NCI-H526 treated with DMSO at 0.1 percent for 48 hours (cell line): Measurements from ENCODE around the gene GRIN2D.
"Not testable (repeated sequence)": the region's sequence is repeated elsewhere in the genome, so short reads cannot be mapped to it uniquely, and the experiment has no call there.

Experiments
- DNase-seq: peaks from one replicate; lab custom pipeline; 2025; lab: John Stamatoyannopoulos, UW

Gene GRIN2D

GRCh38 chr19:48371771-48372170, 21.7 kb upstream of the GRIN2D start:
- DNase-seq = not testable (repeated sequence)

- DNase-seq = no peak
These were observed 20.6 kb upstream of the GRIN2D start for GRCh38 chr19:48372904-48373303.

DNA sequence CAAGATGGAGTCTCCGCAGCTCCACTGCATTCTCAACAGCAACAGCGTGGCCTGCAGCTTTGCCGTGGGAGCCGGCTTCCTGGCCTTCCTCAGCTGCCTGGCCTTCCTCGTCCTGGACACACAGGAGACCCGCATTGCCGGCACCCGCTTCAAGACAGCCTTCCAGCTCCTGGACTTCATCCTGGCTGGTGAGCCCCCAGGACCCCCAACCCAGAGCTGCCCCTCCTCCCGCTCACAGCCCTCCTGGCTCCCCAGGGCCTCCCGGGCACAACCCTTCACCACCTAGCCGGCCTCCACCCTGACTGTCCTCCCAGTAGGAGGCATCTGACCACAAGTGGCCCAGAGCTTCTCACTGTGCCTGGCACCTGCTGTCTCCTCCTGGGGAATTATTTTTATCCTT, 19.9 kb upstream of the GRIN2D start:
- DNase-seq = no peak

GRCh38 chr19:48378194-48378570, 15.3 kb upstream of the GRIN2D start:
- no peak for DNase-seq

- no peak for DNase-seq
These were observed 14.4 kb upstream of the GRIN2D start for GRCh38 chr19:48379058-48379457.

DNA sequence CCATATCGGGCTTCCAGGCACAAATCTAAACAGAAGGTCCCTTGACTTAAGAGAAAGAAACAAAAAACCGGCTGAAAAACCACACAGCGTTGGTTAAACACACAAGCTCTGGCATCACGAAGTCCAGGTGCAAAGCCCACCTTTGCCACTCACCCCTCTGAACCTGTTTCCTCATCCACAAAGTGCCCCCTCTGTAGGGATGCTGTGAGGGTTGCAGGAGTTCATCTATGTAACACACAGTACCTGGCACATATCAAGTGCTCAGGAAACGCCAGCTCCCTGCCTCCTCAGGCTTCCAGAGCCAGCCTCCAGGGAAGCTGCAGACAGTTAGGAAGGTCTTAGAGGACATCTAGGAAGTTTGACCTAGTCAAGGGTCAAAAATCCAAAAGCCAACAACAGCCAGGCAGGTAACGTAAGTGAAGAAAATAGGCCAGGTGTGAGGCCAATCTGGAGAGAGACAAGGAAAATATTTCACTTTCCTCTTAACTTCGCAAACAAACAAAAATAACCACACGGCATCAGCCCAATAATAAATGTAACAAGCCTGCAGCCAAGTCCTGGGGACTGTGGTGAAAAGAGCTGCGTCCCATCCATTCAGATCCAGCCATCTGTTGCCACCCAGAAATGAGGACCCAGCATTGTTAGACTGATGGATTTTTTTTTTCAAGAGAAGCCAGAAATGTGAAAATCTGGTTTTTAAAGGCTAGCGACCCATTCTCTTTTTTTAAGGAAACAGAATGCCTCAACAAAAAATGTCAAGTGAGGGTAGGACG, 12.1 kb upstream of the GRIN2D start:
- DNase-seq = no peak

GRCh38 chr19:48382286-48382685, 11.2 kb upstream of the GRIN2D start:
- no peak for DNase-seq

GRCh38 chr19:48385461-48386087, 7.9 kb upstream of the GRIN2D start:
- no peak for DNase-seq

- no peak for DNase-seq
These were observed 6.5 kb upstream of the GRIN2D start for GRCh38 chr19:48386981-48387380.

DNA sequence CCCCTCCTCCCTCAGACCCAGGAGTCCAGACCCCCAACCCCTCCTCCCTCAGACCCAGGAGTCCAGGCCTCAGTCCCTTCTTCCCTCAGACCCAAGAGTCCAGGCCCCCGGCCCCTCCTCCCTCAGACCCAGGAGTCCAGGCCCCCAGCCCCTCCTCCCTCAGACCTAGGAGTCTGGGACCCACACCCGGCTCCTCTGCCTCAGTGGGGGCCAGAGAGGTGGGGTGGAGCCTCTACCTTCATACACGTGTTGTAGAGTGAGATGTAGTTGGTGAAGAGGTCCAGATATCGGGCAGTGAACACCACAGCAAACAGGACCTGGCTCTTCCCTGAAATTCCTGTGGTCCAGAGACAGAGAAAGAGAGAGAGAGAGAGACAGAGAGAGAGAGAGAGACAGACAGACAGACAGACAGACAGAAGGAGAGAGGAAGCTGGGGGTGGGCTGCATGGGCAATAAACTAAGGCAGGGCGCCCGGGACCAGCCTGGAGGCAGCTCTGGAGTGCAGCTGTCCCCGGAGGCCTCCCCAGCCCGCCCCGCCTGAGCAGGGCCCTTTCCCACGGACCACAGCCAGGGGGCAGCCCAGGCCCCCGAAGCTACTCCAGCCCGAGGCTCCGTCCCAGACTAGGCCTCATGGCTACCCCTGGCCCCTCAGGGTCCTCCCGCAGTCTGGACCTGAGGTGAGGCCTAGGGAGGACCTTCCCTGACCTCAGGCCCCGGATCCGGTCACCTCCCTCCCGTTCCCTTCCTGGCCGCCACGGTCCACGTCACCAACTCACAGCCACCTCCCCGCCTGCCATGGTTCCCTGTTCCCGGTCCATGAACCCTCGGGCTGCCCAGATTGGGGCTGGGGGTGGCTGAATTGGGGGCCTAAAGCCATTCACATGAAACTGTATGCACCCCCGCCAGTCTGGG, 3.0 kb upstream of the GRIN2D start:
- no peak for DNase-seq

GRCh38 chr19:48391100-48392005, 2.1 kb upstream of the GRIN2D start, which contains the start of gene KDELR1:
KDELR1 (minus strand) TSS chr19:48391551; CDS start chr19:48391358, 193 bp downstream.
- no peak for DNase-seq

DNA sequence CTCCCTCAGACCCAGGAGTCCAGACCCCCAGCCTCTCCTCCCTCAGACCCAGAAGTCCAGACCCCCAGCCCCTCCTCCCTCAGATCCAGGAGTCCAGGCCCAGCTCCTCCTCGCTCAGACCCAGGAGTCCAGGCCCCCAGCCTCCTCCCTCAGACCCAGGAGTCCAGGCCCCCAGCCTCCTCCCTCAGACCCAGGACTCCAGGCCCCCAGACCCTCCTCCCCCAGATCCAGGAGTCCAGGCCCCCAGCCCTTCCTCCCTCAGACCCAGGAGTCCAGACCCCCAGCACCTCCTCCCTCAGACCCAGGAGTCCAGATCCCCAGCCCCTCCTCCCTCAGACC, 1.5 kb upstream of the GRIN2D start:
- DNase-seq = not testable (repeated sequence)

- no peak for DNase-seq
These were observed 459 bp upstream of the GRIN2D start for GRCh38 chr19:48392860-48393558.

DNA sequence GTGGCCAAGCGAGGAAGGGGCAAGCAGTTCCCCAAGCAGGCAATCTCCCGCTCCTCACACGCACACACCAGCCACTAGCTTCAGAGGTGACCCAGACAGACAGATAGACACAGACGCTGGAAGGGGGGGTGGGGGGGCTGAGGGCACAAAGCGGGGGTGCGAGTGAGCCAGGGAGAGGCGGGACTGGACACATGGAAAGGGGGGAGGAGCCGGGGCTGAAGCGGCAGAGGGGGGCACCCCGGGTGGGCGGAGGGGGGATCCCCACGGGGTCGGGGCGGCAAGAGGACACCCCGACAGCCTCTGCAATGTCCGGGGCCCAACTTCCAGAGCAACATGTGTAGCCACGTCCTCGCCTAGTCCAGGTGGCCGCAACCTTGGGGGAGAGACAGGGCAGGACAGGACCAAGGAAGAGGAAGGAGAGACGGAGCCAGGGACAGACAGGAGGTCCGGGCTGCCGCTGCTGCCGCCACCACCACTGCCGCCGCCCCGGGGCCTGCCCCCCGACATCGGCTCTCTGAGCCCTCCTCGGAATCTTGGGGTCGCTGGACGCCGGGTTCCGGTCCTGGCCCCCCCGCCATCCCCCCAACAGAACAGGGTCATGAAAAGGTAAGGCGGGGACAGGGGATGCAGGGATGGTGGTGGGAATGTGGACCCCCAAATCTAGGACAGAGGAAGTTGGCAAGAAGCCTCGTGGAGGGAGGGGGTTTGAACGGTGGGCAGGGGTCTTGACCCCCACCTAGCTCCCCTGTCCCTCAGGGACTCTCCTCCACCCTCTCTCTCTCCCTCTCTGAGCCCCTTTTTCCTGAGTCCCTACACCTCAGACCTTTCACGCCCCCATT, 1.1 kb downstream of the GRIN2D start:
- no peak for DNase-seq

- DNase-seq = no peak
These were observed 1.6 kb downstream of the GRIN2D start for GRCh38 chr19:48395170-48395455.

- no peak for DNase-seq
These were observed 2.0 kb downstream of the GRIN2D start for GRCh38 chr19:48395499-48395898.

DNA sequence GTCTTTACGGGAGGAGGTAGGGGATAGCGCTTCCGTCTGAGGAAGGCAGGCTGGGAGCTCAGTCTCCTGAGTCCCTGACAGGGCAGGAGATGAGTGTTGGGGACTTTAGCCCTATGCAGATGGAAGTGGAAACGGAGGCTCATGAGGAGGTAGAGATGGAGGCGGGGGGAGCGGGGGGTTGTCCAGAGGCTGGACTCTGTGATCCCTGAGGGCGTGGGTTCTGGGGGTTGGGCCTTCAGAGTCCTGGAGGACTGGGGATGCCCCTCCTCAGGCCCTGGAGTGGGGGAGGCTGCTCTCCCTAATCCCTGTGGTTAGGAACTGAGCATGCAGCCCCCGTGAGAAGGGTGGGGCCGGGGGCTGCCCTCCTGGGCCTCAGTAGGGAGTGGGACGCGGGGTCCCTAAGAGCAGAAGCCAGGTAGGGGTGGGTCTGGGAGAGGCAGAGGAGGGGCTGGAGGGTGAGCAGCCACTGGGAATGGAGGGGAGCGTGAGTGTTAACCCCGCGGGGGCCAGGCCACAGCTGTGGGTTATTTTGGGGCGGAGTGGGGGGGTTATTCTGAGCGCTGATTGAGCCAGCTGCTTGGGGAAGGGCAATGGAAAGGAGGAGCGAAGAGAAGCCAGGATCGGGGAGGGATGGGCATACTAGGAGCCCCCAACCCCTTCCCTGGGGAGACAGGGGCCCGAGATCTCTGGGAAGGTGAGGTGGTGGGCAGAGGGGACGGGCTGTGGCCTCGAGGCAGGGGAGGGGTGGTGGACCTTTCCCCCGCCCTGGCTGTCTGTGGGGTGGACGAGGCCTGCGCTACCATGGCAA, 2.8 kb downstream of the GRIN2D start:
- DNase-seq = no peak

DNA sequence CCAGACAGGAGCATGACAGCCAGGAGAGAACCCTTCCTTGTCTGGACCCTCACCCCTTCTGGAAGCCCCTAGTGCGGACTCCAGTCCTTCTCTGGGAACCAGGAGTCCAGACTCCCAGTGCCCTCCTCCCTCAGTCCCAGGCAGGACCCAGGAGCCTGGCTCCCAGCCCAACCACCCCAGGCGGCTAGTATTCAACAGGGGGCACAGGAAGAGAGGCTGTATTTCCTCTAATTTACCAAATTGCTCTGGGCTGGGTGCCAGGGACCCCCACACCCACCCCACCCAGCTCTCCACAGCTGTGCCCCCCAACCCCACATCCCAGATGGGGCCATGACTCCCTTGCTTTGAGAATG, 3.3 kb downstream of the GRIN2D start:
- DNase-seq = no peak

DNA sequence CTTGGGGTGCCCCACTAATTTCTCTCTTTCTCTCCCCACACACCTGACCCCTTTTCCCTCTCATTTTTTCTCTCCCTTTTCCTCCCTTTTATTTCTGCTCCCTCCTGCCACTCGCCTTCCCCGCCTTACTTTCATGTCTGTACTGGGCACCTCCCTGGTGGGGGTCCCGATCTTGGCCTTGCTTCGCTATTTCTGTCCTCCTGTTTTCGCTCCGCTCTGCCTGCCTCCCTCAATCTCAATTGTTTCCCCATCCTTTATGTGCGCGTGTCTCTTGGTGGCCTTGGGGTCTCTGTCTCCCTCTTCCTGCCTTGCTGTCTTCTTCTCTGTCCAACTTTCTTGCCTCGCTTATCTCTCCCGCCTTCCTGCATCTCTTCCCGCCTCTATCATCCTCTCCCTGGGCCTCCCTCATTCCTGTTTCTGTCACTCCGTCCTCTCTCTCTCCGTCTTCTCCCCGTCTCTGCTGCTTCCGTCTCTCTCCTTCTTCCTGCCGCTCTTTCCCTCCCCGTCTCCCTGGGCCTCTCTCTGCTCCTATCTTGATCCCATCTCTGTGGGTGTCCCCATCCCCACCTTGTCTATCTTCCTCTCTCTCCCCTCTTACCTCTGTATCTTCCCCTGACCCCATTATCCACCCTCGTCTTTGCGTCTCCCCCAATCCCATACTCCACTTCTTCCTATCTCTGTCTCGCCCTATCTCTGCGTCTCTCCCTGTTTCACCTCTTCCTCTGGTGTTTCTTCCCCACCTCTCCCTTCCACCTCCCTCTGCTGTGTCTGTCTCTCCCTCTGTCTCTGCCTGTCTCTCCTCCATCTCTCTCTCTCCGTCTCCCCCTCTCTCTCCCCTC, 4.0 kb downstream of the GRIN2D start:
- DNase-seq = no peak
